ENCODE measurements around the gene USP3. TPM values are rescaled to one million over a fixed set of nuclear protein-coding genes. Genes with fewer than 3 reads are reported as not detected.

Gene USP3
- total and polyA plus RNA-seq, 10 donors = 29.5 to 136 (median 95.0) TPM

DNA sequence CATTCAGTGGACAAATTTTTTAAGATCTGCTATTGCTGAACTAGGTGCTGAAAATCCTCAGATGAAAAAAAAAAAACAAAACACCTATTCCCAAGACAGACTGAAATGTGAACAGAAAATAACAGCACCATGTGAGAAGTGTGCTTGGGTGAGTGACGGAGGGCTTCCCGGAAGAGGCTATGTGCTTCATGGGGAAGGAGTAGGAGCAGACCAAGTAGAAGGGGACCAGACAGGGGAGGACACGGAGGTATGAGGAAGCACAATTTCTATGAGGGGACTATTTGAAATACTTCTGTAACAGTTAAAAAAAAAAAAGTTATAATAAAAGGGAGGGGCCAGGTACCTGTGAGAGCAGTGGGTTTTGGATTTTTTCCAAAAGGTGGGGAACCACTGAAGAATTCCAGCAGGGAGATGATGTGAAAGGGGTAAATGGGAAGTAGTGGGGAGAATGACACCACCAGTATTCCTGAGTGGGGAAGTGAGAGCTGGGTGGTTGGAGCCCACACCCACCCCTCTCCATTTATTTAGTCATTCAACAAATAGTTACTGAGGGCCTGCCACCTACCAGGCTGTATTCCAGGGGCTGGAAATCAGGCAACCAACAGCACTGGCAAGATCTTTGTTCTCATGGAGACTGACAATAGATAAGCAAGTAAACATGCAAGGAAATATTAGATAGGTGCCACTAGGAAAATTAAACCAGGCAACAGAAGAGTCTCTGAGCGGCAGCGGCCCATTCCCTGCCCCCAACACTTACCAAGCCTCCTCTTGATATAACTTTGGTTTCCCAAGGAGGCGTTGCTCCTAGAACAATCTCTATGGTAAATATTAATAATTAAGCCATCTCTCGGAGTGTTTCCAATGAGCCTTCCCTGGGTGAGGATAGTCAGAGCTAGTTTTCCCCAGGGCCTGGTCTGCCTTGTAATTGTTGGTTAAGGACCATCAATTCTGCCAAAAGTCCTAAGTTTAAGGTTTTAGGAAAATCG lies 3.8 kb upstream of the USP3 start:
- H3K4me3 ChIP-seq = peak overlapping the region in 3 of 8 donors; percentile 21 to 82 (median 23)
- no peaks in the 10 kb centered on the region for H3K9me3 ChIP-seq
- H3K27me3 ChIP-seq (replicated peaks in 1 of 7) = no peaks in the 10 kb centered on the region
- 64 to 77% (median 74%) methylated on average over 8 of the region's 8 CpGs for WGBS, 5 donors
- H3K4me1 ChIP-seq = peaks cover 54 to 86% (median 83%) of the 10 kb centered on the region in 6 donors
- intact Hi-C loops (cut with DNase I; ENCODE audit: low total_unique reads) = no loop called here
- DNase-seq = no peak
- no peaks in the 10 kb centered on the region for H3K36me3 ChIP-seq
- H3K27ac ChIP-seq = peak overlapping the region; percentile 97 to 100 (median 100)
- TF ChIP-seq POLR2AphosphoS5 (IDR thresholded peaks at IDR 0.05) (peak in 1 of 3 donors; percentile 7), POLR2A (IDR thresholded peaks at IDR 0.05) (no peak)
- TF ChIP-seq, protein P1, sequence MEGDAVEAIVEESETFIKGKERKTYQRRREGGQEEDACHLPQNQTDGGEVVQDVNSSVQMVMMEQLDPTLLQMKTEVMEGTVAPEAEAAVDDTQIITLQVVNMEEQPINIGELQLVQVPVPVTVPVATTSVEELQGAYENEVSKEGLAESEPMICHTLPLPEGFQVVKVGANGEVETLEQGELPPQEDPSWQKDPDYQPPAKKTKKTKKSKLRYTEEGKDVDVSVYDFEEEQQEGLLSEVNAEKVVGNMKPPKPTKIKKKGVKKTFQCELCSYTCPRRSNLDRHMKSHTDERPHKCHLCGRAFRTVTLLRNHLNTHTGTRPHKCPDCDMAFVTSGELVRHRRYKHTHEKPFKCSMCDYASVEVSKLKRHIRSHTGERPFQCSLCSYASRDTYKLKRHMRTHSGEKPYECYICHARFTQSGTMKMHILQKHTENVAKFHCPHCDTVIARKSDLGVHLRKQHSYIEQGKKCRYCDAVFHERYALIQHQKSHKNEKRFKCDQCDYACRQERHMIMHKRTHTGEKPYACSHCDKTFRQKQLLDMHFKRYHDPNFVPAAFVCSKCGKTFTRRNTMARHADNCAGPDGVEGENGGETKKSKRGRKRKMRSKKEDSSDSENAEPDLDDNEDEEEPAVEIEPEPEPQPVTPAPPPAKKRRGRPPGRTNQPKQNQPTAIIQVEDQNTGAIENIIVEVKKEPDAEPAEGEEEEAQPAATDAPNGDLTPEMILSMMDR (IDR thresholded peaks at IDR 0.05 in 8 of 11, conservative IDR thresholded peaks at IDR 0.05 in 3 of 11) = no peak

DNA sequence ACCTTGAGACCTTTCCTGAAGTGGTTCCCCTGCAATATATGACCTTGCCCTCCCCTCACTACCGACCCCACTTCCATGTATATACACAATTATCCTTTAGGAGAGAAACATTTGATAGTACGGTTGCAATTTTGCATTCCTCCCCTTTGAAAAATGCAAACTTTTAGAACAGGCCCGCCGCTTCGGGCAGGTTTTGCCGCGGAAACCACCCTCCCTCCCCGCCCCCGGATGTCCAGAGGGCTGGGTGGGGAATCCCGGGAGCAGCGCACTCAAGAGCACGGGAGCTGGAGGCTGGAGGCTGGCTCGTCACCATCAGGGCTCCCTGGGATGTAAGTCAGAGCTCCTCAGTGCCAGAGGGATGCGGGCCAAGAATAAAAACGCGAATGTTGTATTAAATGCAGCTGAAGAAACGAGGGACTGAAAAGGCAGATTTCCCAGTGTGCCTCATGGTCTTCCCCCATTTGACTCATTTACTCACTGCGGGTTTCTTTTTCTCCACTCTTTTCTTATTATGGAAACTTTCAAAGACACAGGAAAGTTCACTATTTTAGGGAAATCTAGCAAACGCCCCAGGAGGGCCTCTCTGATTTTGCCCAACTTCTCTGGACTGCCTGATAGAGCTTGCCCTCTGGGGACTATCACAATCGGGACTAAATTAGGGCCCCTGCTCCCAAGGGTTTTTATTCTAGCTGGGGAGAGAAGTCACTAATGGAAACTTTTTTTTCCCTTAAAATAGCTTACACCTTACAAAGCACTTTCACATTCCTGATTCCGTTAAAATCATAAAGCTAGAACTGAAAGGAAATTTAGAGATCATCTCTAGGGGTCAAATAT lies 2.9 kb upstream of the USP3 start:
- Histone ChIP-seq H3K27me3 (replicated peaks in 1 of 7) (no peaks in the 10 kb centered on the region), H3K36me3 (no peaks in the 10 kb centered on the region), H3K4me1 (peaks cover 47 to 85% (median 82%) of the 10 kb centered on the region in 6 donors), H3K4me3 (peak overlapping the region in 3 of 8 donors; percentile 21 to 82 (median 23)), H3K9me3 (no peaks in the 10 kb centered on the region), H3K27ac (peak overlapping the region; percentile 97 to 100 (median 100))
- peak; percentile 58 to 78 (median 76) for TF ChIP-seq POLR2AphosphoS5 (IDR thresholded peaks at IDR 0.05)
- TF ChIP-seq, protein P1 (IDR thresholded peaks at IDR 0.05 in 8 of 11, conservative IDR thresholded peaks at IDR 0.05 in 3 of 11) = no peak
- peak; percentile 90 for DNase-seq
- 11 to 34% (median 19%) methylated on average over 21 of the region's 21 CpGs for WGBS, 5 donors
- intact Hi-C loops (cut with DNase I; ENCODE audit: low total_unique reads) = no loop called here

DNA sequence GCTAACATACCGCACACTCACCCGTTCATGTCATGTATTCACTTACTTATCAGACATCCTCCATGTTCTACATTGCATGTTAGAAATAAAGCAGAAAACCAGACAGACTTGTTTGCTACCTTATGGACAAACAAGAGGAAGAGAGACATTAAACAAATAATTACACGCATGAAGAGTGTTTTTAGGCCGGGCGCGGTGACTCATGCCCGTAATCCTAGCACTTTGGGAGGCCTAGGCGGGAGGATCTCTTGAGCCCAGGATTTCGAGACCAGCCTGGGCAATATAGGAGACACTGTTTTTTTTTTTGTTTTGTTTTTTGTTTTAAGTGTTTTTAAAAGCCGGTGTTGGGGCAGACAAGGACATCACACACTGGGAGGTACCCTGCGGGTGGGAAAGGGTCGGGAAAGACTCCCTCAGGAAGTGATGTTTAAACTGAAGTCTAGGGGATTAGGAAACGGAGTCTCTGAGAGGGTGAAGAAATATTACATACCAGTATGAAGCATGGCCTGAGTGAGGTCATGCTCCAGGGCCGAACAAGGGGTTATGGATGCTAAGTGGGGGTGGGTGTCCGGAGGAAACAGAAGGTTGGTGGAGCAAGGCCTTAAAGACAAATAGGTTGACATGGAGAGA lies 2.1 kb upstream of the USP3 start:
- peaks cover 51 to 85% (median 82%) of the 10 kb centered on the region in 6 donors for H3K4me1 ChIP-seq
- no peaks in the 10 kb centered on the region for H3K36me3 ChIP-seq
- peak overlapping the region in 2 of 8 donors; percentile 21 to 82 for H3K4me3 ChIP-seq
- peak overlapping the region; percentile 97 to 100 (median 100) for H3K27ac ChIP-seq
- H3K27me3 ChIP-seq (replicated peaks in 1 of 7) = no peaks in the 10 kb centered on the region
- intact Hi-C loops (cut with DNase I; ENCODE audit: low total_unique reads) = no loop called here
- TF ChIP-seq POLR2AphosphoS5 (IDR thresholded peaks at IDR 0.05) = peak in 1 of 3 donors; percentile 57
- TF ChIP-seq, protein P1 (IDR thresholded peaks at IDR 0.05 in 8 of 11, conservative IDR thresholded peaks at IDR 0.05 in 3 of 11) = no peak
- WGBS, 5 donors = 56 to 69% (median 66%) methylated on average over 15 of the region's 15 CpGs
- DNase-seq = no peak
- no peaks in the 10 kb centered on the region for H3K9me3 ChIP-seq
